Common myeloid progenitor, CD34-positive (primary cell): Measurements from ENCODE around the gene RASEF.

Experiments
- CTCF ChIA-PET: fragments of 350-600 bp; sonication (Branson Sonifier 250); formaldehyde crosslinking; loops from one replicate; lab custom pipeline; 2021; ENCODE audit warnings: antibody characterized with exemption; lab: Charles Lee
- POLR2A ChIA-PET: fragments of 350-600 bp; sonication (Branson Sonifier 250); formaldehyde crosslinking; loops from one replicate; lab custom pipeline; 2021; ENCODE audit warnings: antibody characterized with exemption; lab: Charles Lee
- DNase-seq, 3 donors: peaks; one replicate each; pipeline versions ENCODE4 v3.0.0 to v3.0.0-alpha.2; 2013
- H3K27ac ChIP-seq, 2 experiments: 1 replicate in 1 of 2; 2 replicates in 1 of 2; pipeline ENCODE4 v1.7.0; 2013; ENCODE audit warnings: inconsistent platforms in 2 of 2, low read length in 2 of 2, mild to moderate bottlenecking in 2 of 2, low read depth in 1 of 2, moderate library complexity in 1 of 2; ENCODE audit not compliant: severe bottlenecking in 2 of 2, insufficient read depth in 1 of 2, poor library complexity in 1 of 2
- H3K27me3 ChIP-seq, 5 experiments: replicated peaks in 2 of 5; 1 replicate in 3 of 5; 2 replicates in 2 of 5; pipeline versions ENCODE4 v1.6.1 to v1.7.0; 2013; ENCODE audit warnings: low read length in 4 of 5, mild to moderate bottlenecking in 2 of 5, moderate library complexity in 2 of 5, inconsistent platforms in 1 of 5; ENCODE audit not compliant: insufficient read depth in 5 of 5, control insufficient read depth in 4 of 5
- H3K36me3 ChIP-seq, 4 experiments: 1 replicate in 2 of 4; 2 replicates in 2 of 4; pipeline versions ENCODE4 v1.6.1 to v1.7.0; 2013; ENCODE audit warnings: low read length in 3 of 4, control low read depth in 1 of 4, mild to moderate bottlenecking in 1 of 4; ENCODE audit not compliant: control insufficient read depth in 4 of 4, insufficient read depth in 4 of 4
- H3K4me1 ChIP-seq, 4 experiments: 1 replicate in 3 of 4; 2 replicates in 1 of 4; pipeline versions ENCODE4 v1.6.1 to v1.7.1; 2013; ENCODE audit warnings: low read length in 3 of 4, mild to moderate bottlenecking in 3 of 4, control low read depth in 1 of 4, inconsistent platforms in 1 of 4, moderate library complexity in 1 of 4; ENCODE audit not compliant: control insufficient read depth in 4 of 4, insufficient read depth in 4 of 4; ENCODE audit errors: control extremely low read depth in 1 of 4
- H3K4me3 ChIP-seq, 7 experiments: 1 replicate in 4 of 7; 2 replicates in 3 of 7; pipeline versions ENCODE4 v1.5.1 to v1.7.0; 2013; ENCODE audit warnings: mild to moderate bottlenecking in 7 of 7, low read length in 6 of 7, moderate library complexity in 6 of 7, inconsistent platforms in 2 of 7, low read depth in 2 of 7, control low read depth in 1 of 7; ENCODE audit not compliant: insufficient read depth in 4 of 7, control insufficient read depth in 1 of 7; ENCODE audit errors: extremely low read depth in 1 of 7
- H3K9me3 ChIP-seq, 5 experiments: 1 replicate in 4 of 5; 2 replicates in 1 of 5; pipeline versions ENCODE4 v1.6.1 to v1.7.1; 2013; ENCODE audit warnings: low read length in 4 of 5, mild to moderate bottlenecking in 2 of 5, inconsistent platforms in 1 of 5, low read depth in 1 of 5, moderate library complexity in 1 of 5; ENCODE audit not compliant: control insufficient read depth in 4 of 5, insufficient read depth in 2 of 5; ENCODE audit errors: control extremely low read depth in 1 of 5
- WGBS: methylation state at CpG from one replicate; pipeline ENCODE4 v1.1.5; 2013; ENCODE audit not compliant: insufficient coverage; 5-methylcytosine and 5-hydroxymethylcytosine counted together

The RASEF gene

GRCh38 chr9:83029531-83030137 is 33.3 kb downstream of the RASEF start:
- Histone ChIP-seq H3K9me3 (peaks cover 0 to 2% (median 0%) of the 10 kb centered on the region in 5 experiments), H3K27me3 (no peaks in the 10 kb centered on the region), H3K36me3 (no peaks in the 10 kb centered on the region), H3K4me3 (no peak overlapping the region), H3K27ac (no peak overlapping the region), H3K4me1 (peaks cover 0 to 5% (median 0%) of the 10 kb centered on the region in 4 experiments)
- CTCF ChIA-PET, result interaction anchor here (0.7 kb wide), 1 partner anchor 165 kb away, joined by 3 read pairs; no protein-coding TSS in a partner anchor
- no peak for DNase-seq
- POLR2A ChIA-PET, result no interaction called here
- 98% methylated on average over 4 of the region's 7 CpGs for WGBS

- H3K27ac ChIP-seq, result no peak overlapping the region
- no peak overlapping the region for H3K4me3 ChIP-seq
- POLR2A ChIA-PET, result no interaction called here
- 95% methylated on average over 4 of the region's 5 CpGs for WGBS
- no peaks in the 10 kb centered on the region for H3K9me3 ChIP-seq
- peaks cover 0 to 5% (median 0%) of the 10 kb centered on the region in 4 experiments for H3K4me1 ChIP-seq
- no peak for DNase-seq
- no peaks in the 10 kb centered on the region for H3K27me3 ChIP-seq
- H3K36me3 ChIP-seq, result no peaks in the 10 kb centered on the region
- CTCF ChIA-PET, result no interaction called here
Measured at GRCh38 chr9:83027153-83027891, 35.6 kb downstream of the RASEF start.

- POLR2A ChIA-PET, result no interaction called here
- WGBS, result 94% methylated on average over 4 of the region's 7 CpGs
- DNase-seq, result no peak
- Histone ChIP-seq H3K9me3 (no peaks in the 10 kb centered on the region), H3K4me1 (no peaks in the 10 kb centered on the region), H3K27me3 (no peaks in the 10 kb centered on the region), H3K4me3 (no peak overlapping the region), H3K27ac (no peak overlapping the region), H3K36me3 (no peaks in the 10 kb centered on the region)
- CTCF ChIA-PET, result no interaction called here
Measured at GRCh38 chr9:83024506-83025125, 38.3 kb downstream of the RASEF start.

- H3K36me3 ChIP-seq, result no peaks in the 10 kb centered on the region
- ChIA-PET CTCF (no interaction called here), POLR2A (no interaction called here)
- no peaks in the 10 kb centered on the region for H3K27me3 ChIP-seq
- no CpG with 5 or more reads among the region's 1 CpG for WGBS
- H3K4me1 ChIP-seq, result no peaks in the 10 kb centered on the region
- no peak overlapping the region for H3K4me3 ChIP-seq
- no peaks in the 10 kb centered on the region for H3K9me3 ChIP-seq
- no peak for DNase-seq
- no peak overlapping the region for H3K27ac ChIP-seq
Measured at GRCh38 chr9:83023151-83023550, 39.8 kb downstream of the RASEF start.

- H3K36me3 ChIP-seq, result no peaks in the 10 kb centered on the region
- ChIA-PET CTCF (no interaction called here), POLR2A (no interaction called here)
- 100% methylated on average over 1 of the region's 2 CpGs for WGBS
- no peak overlapping the region for H3K4me3 ChIP-seq
- peaks cover 0 to 2% (median 0%) of the 10 kb centered on the region in 5 experiments for H3K9me3 ChIP-seq
- no peaks in the 10 kb centered on the region for H3K4me1 ChIP-seq
- H3K27me3 ChIP-seq, result no peaks in the 10 kb centered on the region
- no peak overlapping the region for H3K27ac ChIP-seq
- DNase-seq, result no peak
Measured at GRCh38 chr9:83020864-83021263, 42.1 kb downstream of the RASEF start.

GRCh38 chr9:83020327-83020726 is 42.6 kb downstream of the RASEF start:
- H3K27ac ChIP-seq, result no peak overlapping the region
- no peaks in the 10 kb centered on the region for H3K36me3 ChIP-seq
- no peak overlapping the region for H3K4me3 ChIP-seq
- no peaks in the 10 kb centered on the region for H3K27me3 ChIP-seq
- POLR2A ChIA-PET, result no interaction called here
- peaks cover 0 to 2% (median 0%) of the 10 kb centered on the region in 5 experiments for H3K9me3 ChIP-seq
- DNase-seq, result no peak
- no peaks in the 10 kb centered on the region for H3K4me1 ChIP-seq
- WGBS, result 100% methylated on average over 6 of the region's 7 CpGs
- CTCF ChIA-PET, result no interaction called here

- Histone ChIP-seq H3K9me3 (peaks cover 0 to 2% (median 0%) of the 10 kb centered on the region in 5 experiments), H3K27me3 (no peaks in the 10 kb centered on the region), H3K27ac (no peak overlapping the region), H3K4me3 (no peak overlapping the region), H3K4me1 (no peaks in the 10 kb centered on the region), H3K36me3 (no peaks in the 10 kb centered on the region)
- WGBS, result 100% methylated on average over 1 of the region's 2 CpGs
- ChIA-PET CTCF (no interaction called here), POLR2A (no interaction called here)
- no peak for DNase-seq
Measured at GRCh38 chr9:83019246-83019645, 43.7 kb downstream of the RASEF start.
